Cardiac muscle cell (in vitro differentiated cells and primary cell): ENCODE measurements around the gene PPFIA4. TPM values are rescaled to one million over a fixed set of nuclear protein-coding genes. Genes with fewer than 3 reads are reported as not detected.
"Not testable (repeated sequence)": the region's sequence is repeated elsewhere in the genome, so short reads cannot be mapped to it uniquely, and the experiment has no call there.

Experiments used
- DNase-seq, 2 donors: peaks; one replicate each; pipeline versions ENCODE4 v3.0.0 to v3.0.0-alpha.2; 2010 to 2017; ENCODE audit warnings: low read depth in 1 of 2, low spot score in 1 of 2
- H3K27ac ChIP-seq: fragments of 200-600 bp; sonication (generic); 2 replicates; pipeline ENCODE4 v1.5.1; 2016
- H3K27me3 ChIP-seq: fragments of 200-600 bp; sonication (generic); 2 replicates; pipeline ENCODE4 v1.6.0; 2016; ENCODE audit warnings: control low read depth
- H3K36me3 ChIP-seq: fragments of 200-600 bp; sonication (generic); 2 replicates; pipeline ENCODE4 v1.5.1; 2016; ENCODE audit warnings: control low read depth
- H3K4me1 ChIP-seq: fragments of 200-600 bp; sonication (generic); 2 replicates; pipeline ENCODE4 v1.8.1; 2017; ENCODE audit warnings: low read depth, mild to moderate bottlenecking, mixed run types
- H3K4me3 ChIP-seq: fragments of 200-600 bp; sonication (generic); 2 replicates; pipeline ENCODE4 v1.5.1; 2016; ENCODE audit warnings: mild to moderate bottlenecking
- H3K9me3 ChIP-seq: fragments of 200-600 bp; sonication (generic); 2 replicates; pipeline ENCODE4 v1.5.1; 2017; ENCODE audit warnings: low read depth, mild to moderate bottlenecking, control low read depth
- polyA plus RNA-seq: library from polyadenylated mRNA; unstranded; fragments of >200 nt; fragmentation: Nextera tagmentation; extraction: Ambion mirVana; gene quantifications from 2 replicates; pipeline ENCODE4 v1.2.1, GENCODE V29; 2016
- total RNA-seq: library from RNA; depleted of rRNA; stranded (reverse); fragments of >200 nt; gene quantifications from 2 replicates; pipeline ENCODE4 v1.2.3, GENCODE V29; 2016
- TF ChIP-seq, protein P1 (sequence below): IDR thresholded peaks from 2 replicates; pipeline ENCODE4 v1.5.1; 2012; ENCODE audit warnings: low read depth, mild to moderate bottlenecking, low read length

The PPFIA4 gene
- 207 and 215 TPM in 2 replicates for total RNA-seq
- 63.0 and 97.5 TPM in 2 replicates for polyA plus RNA-seq

DNA sequence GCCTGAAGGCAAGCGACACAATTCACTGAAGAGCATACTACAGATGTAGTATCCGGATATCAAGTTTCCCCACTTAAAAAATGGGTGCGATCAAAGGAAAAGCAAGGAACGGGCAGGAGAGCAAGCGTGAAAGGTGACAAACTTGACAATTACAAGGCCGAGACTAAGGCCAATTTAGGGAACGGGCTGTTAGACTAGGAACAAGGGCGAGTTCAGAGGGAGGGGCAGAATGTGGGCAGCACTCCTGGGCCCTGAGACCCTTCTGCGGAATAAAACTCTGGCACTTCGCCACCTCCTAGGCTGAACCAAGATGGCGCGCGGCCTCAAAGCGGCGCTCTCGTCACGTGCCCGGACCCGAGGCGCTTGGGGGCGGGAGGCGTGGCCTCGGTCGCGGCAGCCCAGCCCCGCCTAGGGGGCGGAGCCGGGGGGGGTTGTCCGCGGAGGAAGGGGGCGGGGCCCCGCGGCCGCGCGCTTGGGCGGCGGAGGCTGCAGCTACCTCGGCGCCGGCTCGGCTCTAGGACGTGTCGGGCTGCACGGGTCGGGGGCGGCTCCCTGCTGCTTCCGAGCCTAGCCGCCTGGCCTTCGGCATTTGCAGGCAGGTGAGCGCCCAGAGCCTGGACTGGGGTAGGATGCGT lies at the start of gene PPFIA4:
PPFIA4 (plus strand) TSS at position 461 of the 635 bp plus-strand sequence. CDS start 12,518 bp downstream, outside the sequence.
- peaks cover 21% of the 10 kb centered on the region for H3K36me3 ChIP-seq
- H3K4me1 ChIP-seq: peaks cover 26% of the 10 kb centered on the region
- DNase-seq: peak; percentile 93 to 95
- TF ChIP-seq, protein P1, sequence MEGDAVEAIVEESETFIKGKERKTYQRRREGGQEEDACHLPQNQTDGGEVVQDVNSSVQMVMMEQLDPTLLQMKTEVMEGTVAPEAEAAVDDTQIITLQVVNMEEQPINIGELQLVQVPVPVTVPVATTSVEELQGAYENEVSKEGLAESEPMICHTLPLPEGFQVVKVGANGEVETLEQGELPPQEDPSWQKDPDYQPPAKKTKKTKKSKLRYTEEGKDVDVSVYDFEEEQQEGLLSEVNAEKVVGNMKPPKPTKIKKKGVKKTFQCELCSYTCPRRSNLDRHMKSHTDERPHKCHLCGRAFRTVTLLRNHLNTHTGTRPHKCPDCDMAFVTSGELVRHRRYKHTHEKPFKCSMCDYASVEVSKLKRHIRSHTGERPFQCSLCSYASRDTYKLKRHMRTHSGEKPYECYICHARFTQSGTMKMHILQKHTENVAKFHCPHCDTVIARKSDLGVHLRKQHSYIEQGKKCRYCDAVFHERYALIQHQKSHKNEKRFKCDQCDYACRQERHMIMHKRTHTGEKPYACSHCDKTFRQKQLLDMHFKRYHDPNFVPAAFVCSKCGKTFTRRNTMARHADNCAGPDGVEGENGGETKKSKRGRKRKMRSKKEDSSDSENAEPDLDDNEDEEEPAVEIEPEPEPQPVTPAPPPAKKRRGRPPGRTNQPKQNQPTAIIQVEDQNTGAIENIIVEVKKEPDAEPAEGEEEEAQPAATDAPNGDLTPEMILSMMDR: no peak
- no peaks in the 10 kb centered on the region for H3K27me3 ChIP-seq
- no peaks in the 10 kb centered on the region for H3K9me3 ChIP-seq
- peak within 1 kb of the TSS; percentile 61 for H3K4me3 ChIP-seq
- H3K27ac ChIP-seq: peak within 1 kb of the TSS; percentile 52

- TF ChIP-seq, protein P1: no peak
- Histone ChIP-seq H3K27me3 (peaks cover 55% of the 10 kb centered on the region), H3K4me1 (no peaks in the 10 kb centered on the region), H3K4me3 (no peak overlapping the region), H3K36me3 (no peaks in the 10 kb centered on the region), H3K27ac (no peak overlapping the region), H3K9me3 (no peaks in the 10 kb centered on the region)
- DNase-seq: no peak
These were observed 49.7 kb upstream of the PPFIA4 start for GRCh38 chr1:202976633-202977032.

DNA sequence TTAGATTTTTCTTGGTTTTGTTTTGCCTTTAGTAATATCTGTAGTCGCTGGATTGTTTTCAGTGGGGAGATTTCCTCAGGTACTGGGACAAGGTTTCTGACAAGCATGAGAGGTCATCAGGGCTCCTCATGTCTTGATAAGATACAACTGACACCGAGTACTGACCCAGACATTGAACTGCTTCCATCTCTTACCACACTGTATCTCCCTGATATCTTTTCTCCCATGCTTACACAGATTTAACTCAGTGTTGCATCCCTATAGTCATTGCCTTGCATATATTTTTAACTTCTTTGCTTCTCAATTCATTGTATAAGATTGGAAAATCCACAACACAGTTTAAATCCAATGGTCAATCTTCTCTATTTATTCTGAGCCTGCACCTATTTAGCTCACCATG lies 46.8 kb upstream of the PPFIA4 start:
- DNase-seq: no peak
- Histone ChIP-seq H3K9me3 (no peaks in the 10 kb centered on the region), H3K4me1 (no peaks in the 10 kb centered on the region), H3K36me3 (no peaks in the 10 kb centered on the region), H3K27me3 (peaks cover 32% of the 10 kb centered on the region), H3K27ac (no peak overlapping the region), H3K4me3 (no peak overlapping the region)
- TF ChIP-seq, protein P1: no peak

GRCh38 chr1:202981939-202982338 lies 44.4 kb upstream of the PPFIA4 start:
- Histone ChIP-seq H3K27me3 (peaks cover 9% of the 10 kb centered on the region), H3K36me3 (no peaks in the 10 kb centered on the region), H3K4me3 (no peak overlapping the region), H3K4me1 (peaks cover 5% of the 10 kb centered on the region), H3K27ac (no peak overlapping the region), H3K9me3 (no peaks in the 10 kb centered on the region)
- TF ChIP-seq, protein P1: no peak
- DNase-seq: no peak

DNA sequence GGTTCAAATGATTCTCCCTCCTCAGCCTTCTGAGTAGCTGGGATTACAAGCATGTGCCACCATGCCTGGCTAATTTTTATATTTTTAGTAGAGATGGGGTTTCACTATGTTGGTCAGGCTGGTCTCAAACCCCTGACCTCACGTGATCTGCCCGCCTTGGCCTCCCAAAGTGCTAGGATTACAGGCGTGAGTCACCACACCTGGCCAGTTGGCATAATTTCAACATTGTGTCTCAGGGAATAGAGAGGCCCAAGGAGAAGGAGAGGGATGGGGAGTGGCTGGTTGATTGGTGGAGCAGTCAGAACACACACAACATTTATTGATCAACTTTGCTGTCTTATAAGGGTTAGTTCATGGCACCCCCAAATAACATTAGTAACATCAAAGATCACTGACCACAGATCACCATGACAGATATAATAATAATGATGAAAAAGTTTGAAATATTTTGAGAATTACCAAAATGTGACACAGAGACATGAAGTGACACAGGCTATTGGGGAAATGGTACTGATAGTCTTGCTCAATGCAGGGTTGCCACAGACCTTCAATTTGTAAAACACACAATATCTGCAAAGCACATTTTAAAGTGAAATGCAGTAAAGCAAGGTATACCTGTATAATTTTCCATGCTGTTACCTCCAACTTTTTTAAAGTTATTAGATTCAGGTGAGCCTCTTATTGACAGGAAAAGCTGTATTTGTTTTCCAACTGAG lies 43.4 kb upstream of the PPFIA4 start:
- Histone ChIP-seq H3K27ac (no peak overlapping the region), H3K27me3 (no peaks in the 10 kb centered on the region), H3K4me1 (peaks cover 5% of the 10 kb centered on the region), H3K4me3 (no peak overlapping the region), H3K9me3 (no peaks in the 10 kb centered on the region), H3K36me3 (no peaks in the 10 kb centered on the region)
- DNase-seq: no peak
- TF ChIP-seq, protein P1: no peak

DNA sequence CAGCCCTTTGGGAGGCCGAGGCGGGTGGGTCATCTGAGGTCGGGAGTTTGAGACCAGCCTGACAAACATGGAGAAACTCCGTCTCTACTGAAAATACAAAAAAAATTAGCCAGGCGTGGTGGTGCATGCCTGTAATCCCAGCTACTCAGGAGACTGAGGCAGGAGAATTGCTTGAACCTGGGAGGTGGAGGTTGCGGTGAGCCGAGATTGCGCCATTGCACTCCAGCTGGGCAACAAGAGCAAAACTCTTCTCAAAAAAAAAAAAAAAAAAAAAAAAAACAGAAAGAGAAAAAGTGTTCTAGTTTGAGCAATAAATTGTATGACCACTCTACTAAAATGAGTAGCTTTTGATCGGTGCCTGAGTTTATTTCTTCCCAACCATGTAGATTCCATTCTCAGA lies 40.2 kb upstream of the PPFIA4 start:
- H3K36me3 ChIP-seq, H3K4me1 ChIP-seq, H3K27me3 ChIP-seq, H3K9me3 ChIP-seq, H3K27ac ChIP-seq, H3K4me3 ChIP-seq, DNase-seq: not testable (repeated sequence)
